Left forelimb (tissue), 1 donor: ENCODE measurements around the gene WDFY2.
"Not testable (repeated sequence)": the region's sequence is repeated elsewhere in the genome, so short reads cannot be mapped to it uniquely, and the experiment has no call there.

Source experiments
- DNase-seq: peaks from one replicate; pipeline ENCODE4 v3.0.0-alpha.2; 2018; ENCODE audit warnings: low spot score

Gene WDFY2

DNA sequence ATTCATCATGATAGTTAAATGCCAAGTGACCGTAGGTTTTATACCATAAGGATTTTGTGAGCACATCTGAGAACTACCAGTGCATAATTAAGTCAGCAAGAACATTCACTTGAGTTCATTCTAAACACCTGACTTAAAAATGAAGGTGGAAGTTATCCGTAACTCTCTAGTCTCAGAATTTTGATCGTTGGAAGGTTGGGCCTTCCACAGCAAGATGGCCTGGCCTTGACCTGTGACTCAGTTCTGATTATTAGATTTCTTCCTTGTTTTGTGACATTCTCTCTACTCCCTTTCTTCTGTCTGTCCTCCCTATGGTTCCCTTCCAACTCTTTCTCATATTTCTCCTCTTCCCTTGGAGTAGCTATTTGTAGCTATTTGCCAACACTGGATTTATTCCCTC lies 20.0 kb upstream of the WDFY2 start:
- DNase-seq: no peak

DNA sequence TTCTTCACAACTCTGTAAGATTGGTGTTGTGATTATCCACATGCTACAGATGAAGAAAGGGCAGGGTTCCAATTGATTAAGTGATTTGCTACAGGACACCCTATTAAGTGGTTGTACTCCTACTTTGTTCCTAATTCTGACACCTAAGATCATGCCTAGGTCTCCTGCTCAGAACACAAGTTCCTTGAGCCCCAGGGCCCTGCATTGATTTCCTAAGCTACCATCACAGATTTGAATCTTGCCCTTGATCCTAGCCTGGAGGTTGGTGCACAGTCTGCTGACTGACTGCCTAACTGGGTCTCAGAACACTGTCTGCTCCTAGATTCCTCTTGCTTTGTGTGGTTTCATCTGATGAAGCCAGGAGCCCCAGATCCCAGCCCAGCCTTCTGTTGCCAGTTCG lies 19.6 kb upstream of the WDFY2 start:
- DNase-seq: no peak

DNA sequence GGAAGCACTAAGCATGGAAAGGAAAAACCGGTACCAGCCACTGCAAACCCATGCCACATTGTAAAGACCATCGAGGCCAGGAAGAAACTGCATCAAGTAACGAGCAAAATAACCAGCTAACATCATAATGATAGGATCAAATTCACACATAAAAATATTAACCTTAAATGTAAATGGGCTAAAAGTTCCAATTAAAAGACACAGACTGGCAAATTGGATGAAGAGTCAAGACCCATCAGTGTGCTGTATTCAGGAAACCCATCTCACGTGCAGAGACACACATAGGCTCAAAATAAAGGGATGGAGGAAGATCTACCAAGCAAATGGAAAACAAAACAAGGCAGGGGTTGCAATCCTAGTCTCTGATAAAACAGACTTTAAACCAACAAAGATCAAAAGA lies 15.3 kb upstream of the WDFY2 start:
- not testable (repeated sequence) for DNase-seq

DNA sequence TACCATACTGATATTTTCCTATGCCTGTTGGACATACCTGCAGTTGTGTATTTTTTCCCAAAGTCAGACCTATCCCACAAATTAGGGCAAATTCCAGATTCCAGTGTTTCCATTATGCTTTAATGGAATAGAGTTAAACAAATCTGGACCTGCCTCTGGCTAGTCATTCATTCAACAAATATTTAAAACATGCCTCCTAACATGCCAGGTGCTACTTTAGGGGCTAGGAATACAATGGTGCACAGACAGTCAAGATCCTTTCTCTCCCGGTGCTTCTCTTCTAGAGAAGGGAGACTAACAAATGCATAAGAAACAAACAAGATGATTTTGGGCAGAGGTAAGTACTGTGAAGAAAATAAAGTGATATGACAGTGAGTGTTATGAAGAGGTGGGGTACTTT lies 7.5 kb upstream of the WDFY2 start:
- no peak for DNase-seq

DNA sequence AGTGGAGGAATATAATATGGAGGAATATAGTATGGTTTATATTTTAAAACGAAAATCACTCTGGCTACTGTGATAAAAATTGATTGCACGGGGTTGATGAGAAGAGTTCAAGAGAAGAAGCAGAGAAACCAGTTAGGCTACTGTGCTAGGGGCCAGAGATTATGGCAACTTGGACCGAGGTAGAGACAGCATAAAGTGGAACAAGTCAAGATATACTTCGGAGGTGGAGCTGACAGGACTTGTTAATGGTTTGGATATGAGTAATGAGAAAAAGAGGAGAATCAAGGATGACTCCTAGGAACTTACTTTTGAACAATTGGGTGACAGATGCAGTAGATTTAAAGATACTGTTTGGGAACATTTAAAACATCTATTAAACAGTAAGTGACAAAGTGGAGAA lies 6.6 kb upstream of the WDFY2 start:
- DNase-seq: no peak

DNA sequence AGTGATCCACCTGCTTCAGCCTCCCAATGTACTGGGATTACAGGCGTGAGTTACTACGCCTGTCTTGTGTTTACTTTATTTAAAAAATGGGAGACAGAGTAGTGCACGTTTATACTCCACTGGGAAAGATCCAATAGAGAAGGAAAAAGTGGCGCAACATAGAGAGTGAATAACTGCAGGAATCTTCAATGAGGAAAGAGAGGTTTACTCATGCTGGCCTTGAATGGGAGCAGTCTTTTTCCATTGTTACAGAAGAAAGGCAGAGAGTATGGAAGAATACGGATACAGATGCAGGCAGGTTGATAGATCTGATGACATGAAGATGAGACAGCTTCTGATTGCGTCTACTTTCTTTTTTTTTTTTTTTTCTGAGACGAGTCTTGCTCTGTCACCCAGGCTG lies 4.6 kb upstream of the WDFY2 start:
- no peak for DNase-seq

GRCh38 chr13:51581148-51581820 lies 3.0 kb upstream of the WDFY2 start:
- no peak for DNase-seq

- no peak for DNase-seq
Measured at GRCh38 chr13:51583469-51583874, 790 bp upstream of the WDFY2 start.

DNA sequence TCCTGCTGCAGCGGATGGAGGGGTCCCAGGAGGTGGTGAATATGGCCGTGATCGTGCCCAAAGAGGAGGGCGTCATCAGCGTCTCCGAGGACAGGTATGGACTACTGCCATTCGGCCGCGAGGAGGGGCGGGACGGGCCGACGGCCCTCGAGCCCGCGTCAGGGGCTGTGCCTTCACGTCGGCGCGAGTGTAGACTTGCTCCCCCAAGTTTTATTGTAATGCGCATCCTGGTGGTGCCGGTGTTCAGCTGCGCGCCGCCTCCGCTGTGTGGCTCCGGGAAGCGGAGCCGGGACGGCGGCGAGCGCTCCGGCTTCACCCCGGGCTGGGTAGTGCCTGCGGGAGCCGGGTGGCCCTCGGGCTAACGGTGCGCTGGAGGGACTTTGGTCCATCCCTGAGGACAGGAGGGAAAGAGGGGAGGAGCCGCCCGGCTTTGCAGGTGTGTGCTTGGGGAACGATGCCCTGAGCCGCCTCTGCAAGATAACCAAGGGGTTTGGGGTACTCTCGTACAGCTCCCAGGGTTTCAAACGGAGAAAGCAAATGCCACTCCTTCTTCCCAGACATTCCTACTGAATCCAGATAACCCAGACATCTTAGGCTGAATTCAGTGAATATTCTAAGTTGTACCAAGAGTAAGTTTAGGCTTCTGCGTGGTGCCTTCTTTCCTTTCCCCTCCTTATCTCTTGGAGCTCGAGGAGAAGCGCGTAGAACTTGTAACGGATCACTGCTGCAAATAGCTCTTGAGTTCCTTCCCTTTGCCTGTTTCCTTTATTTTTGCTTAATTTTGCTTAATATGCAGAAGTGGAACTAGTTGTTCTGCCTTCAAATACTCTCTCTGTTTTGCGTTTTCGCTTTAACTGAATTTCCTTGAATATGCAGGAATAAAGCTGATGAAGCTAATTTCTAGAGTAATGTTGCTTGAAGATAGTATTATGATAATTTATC lies 740 bp downstream of the WDFY2 start:
- no peak for DNase-seq

- no peak for DNase-seq
Measured at GRCh38 chr13:51585696-51586095, 1.4 kb downstream of the WDFY2 start.

DNA sequence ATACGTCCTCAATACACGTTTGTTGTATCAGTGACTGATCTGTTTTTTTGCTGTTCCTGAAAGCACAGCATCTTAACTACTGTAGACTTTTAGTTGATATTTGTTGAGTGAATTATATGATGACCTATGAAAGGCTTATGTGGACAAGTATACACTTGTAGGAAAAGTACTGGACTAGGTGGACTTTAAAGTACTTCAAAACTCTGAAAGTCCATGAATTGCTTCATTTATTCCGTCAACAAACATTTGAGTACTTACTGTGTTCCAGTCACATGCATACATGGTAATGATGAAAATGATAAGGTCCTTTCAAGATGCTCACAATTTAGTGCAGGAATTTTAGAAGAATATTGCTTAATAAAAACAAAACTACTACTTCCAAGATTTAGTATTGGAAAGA lies 3.1 kb downstream of the WDFY2 start:
- DNase-seq: no peak

- DNase-seq: no peak
Measured at GRCh38 chr13:51588406-51588949, 4.2 kb downstream of the WDFY2 start.

DNA sequence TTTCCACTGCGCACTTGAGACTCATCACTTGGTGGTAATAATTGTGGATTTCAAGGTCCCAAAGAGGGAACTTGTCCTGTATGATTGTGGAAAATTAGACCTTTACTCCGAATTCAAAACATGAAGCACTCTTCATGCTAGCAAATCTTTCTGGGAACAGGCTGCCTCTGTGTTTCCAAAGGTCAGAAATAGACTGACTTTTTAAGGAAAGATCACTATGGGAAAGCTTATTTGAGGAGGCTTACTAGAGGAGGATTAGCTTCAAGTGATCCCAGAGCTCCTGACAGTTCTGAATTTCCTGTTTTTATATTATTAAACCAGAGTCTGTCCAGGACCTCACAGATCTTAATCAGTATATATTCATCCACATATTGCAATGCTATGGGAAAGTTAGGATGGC lies 5.5 kb downstream of the WDFY2 start:
- no peak for DNase-seq

- no peak for DNase-seq
Measured at GRCh38 chr13:51590231-51590970, 6.1 kb downstream of the WDFY2 start.

GRCh38 chr13:51590971-51591627 lies 6.8 kb downstream of the WDFY2 start:
- no peak for DNase-seq

DNA sequence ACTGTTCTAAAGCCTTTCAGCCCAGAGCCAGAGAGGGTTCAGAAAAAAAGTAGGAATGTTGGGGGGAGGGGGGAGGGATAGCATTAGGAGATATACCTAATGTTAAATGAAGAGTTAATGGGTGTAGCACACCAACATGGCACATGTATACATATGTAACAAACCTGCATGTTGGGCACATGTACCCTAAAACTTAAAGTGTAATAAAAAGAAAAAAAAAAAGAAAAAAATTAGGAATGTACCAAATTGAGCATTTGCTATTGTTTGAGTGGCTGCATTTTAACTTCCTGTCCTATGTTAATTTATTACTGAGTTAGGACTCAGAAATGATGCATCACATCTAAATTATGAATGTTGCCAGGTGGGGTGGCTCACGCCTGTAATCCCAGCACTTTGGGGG lies 7.7 kb downstream of the WDFY2 start:
- DNase-seq: not testable (repeated sequence)

- DNase-seq: no peak
Measured at GRCh38 chr13:51594432-51594831, 10.2 kb downstream of the WDFY2 start.

- DNase-seq: no peak
Measured at GRCh38 chr13:51595416-51595815, 11.2 kb downstream of the WDFY2 start.

- DNase-seq: no peak
Measured at GRCh38 chr13:51596541-51596940, 12.3 kb downstream of the WDFY2 start.

DNA sequence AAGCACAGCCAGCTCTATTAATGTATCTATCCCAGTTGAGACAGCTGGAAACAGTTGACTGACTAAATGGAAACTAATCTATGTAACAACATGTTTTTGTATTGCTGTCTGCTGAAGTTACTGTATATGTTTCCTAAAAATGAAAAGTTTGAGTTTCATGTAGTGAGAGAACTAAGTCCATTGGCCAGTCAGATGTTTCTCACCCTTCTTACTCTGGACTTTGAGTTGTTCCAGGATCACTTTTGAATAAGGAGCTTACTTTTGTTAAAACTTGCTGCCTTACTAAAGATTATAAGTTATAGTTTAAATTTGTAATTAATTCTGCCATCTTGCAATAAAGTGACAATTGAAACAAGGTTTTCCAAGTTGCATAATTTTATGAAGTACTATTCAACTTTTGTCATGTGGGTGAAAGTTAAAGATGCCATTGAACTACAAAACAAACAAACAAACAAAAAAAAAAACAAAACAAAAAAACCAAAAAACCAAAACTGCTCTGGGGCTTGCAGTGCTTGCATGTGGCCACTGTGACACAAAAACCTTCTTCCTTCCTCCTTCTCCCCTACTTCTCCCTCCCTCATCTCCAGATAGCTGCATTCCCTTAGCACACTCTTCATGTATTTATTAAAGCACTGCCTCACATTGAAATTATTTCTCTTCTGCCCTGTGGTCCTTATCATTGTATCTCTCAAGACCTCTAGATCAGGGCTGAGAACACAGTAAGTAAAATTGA lies 15.3 kb downstream of the WDFY2 start:
- no peak for DNase-seq

GRCh38 chr13:51600703-51601102 lies 16.4 kb downstream of the WDFY2 start:
- DNase-seq: no peak
